LoVo (cell line): ENCODE measurements around the gene ITPR2.

Experiments used
- DNase-seq: peaks from one replicate; pipeline ENCODE4 v3.0.0-alpha.2; 2016; ENCODE audit warnings: low spot score

ITPR2 gene

GRCh38 chr12:26389343-26389742, 443.7 kb downstream of the ITPR2 start:
- no peak for DNase-seq

- DNase-seq, result no peak
Measured at GRCh38 chr12:26384536-26384935, 448.5 kb downstream of the ITPR2 start.

- no peak for DNase-seq
Measured at GRCh38 chr12:26383041-26383440, 450.0 kb downstream of the ITPR2 start.

GRCh38 chr12:26380897-26381296, 452.1 kb downstream of the ITPR2 start:
- DNase-seq, result no peak

- no peak for DNase-seq
Measured at GRCh38 chr12:26379777-26380467, 453.1 kb downstream of the ITPR2 start.

GRCh38 chr12:26378711-26379110, 454.3 kb downstream of the ITPR2 start:
- no peak for DNase-seq

- DNase-seq, result no peak
Measured at GRCh38 chr12:26374934-26375680, 457.9 kb downstream of the ITPR2 start.

GRCh38 chr12:26373606-26374495, 459.1 kb downstream of the ITPR2 start:
- DNase-seq, result no peak

GRCh38 chr12:26372866-26373265, 460.1 kb downstream of the ITPR2 start:
- DNase-seq, result no peak

- no peak for DNase-seq
Measured at GRCh38 chr12:26370098-26370497, 462.9 kb downstream of the ITPR2 start.

- no peak for DNase-seq
Measured at GRCh38 chr12:26369588-26369987, 463.4 kb downstream of the ITPR2 start.

GRCh38 chr12:26367991-26368730, 464.8 kb downstream of the ITPR2 start:
- DNase-seq, result no peak

GRCh38 chr12:26361964-26362363, 471.0 kb downstream of the ITPR2 start:
- DNase-seq, result no peak

- DNase-seq, result no peak
Measured at GRCh38 chr12:26360062-26360461, 472.9 kb downstream of the ITPR2 start.

- DNase-seq, result no peak
Measured at GRCh38 chr12:26359576-26359975, 473.4 kb downstream of the ITPR2 start.

- DNase-seq, result no peak
Measured at GRCh38 chr12:26358651-26359050, 474.3 kb downstream of the ITPR2 start.

GRCh38 chr12:26347300-26347699, 485.7 kb downstream of the ITPR2 start:
- DNase-seq, result no peak

GRCh38 chr12:26346736-26347135, 486.3 kb downstream of the ITPR2 start:
- DNase-seq, result no peak

- DNase-seq, result no peak
Measured at GRCh38 chr12:26345471-26346003, 487.5 kb downstream of the ITPR2 start.

- no peak for DNase-seq
Measured at GRCh38 chr12:26341491-26341890, 491.5 kb downstream of the ITPR2 start.

- DNase-seq, result no peak
Measured at GRCh38 chr12:26340649-26341048, 492.3 kb downstream of the ITPR2 start.

GRCh38 chr12:26339976-26340375, 493.0 kb downstream of the ITPR2 start:
- DNase-seq, result no peak
